Right lobe of liver (tissue), 6 donors: Measurements from ENCODE around the gene PTPRN2. TPM values are rescaled to one million over a fixed set of nuclear protein-coding genes. Genes with fewer than 3 reads are reported as not detected.
A peak's percentile ranks its signal among the peaks of the same experiment; 100 is the strongest.

ENCODE experiments used
- ATAC-seq, 4 donors: fragments of 200-7000 bp; cut with Tn5 transposase; one replicate each; pipeline ENCODE4 v1.9.1; 2020; ENCODE audit warnings: mild to moderate bottlenecking in 4 of 4, moderate library complexity in 4 of 4
- DNase-seq, 3 donors: peaks; one replicate each; pipeline ENCODE4 v3.0.0-alpha.2; 2020
- H3K27ac ChIP-seq, 3 donors: fragments of 200-600 bp; one replicate each; pipeline ENCODE4 v1.8.0; 2022
- H3K27me3 ChIP-seq, 2 donors: fragments of 200-600 bp; one replicate each; pipeline ENCODE4 v1.8.0; 2022
- H3K36me3 ChIP-seq, 4 donors: fragments of 200-600 bp; sonication (generic) in 1 of 4; one replicate each; pipeline versions ENCODE4 v1.5.1 to v1.8.0; 2017 to 2022; ENCODE audit warnings: control low read depth in 1 of 4
- H3K4me1 ChIP-seq, 4 donors: fragments of 200-600 bp; sonication (generic) in 1 of 4; one replicate each; pipeline versions ENCODE4 v1.5.1 to v1.8.0; 2017 to 2022; ENCODE audit warnings: control low read depth in 1 of 4
- H3K4me3 ChIP-seq, 3 donors: fragments of 200-600 bp; one replicate each; pipeline ENCODE4 v1.8.0; 2022
- H3K9me3 ChIP-seq, 4 donors: fragments of 200-600 bp; sonication (generic) in 1 of 4; one replicate each; pipeline versions ENCODE4 v1.5.1 to v1.8.0; 2017 to 2022; ENCODE audit warnings: control low read depth in 1 of 4
- CTCF ChIP-seq, 4 donors: fragments of 200-600 bp in 3 of 4; fragments of 450-650 bp in 1 of 4; IDR thresholded peaks; one replicate each; pipeline versions ENCODE4 v1.5.1 to v1.8.0; 2016 to 2022; ENCODE audit warnings: antibody characterized with exemption in 4 of 4, mild to moderate bottlenecking in 2 of 4
- POLR2A ChIP-seq: fragments of 450-650 bp; IDR thresholded peaks from one replicate; pipeline ENCODE4 v1.6.1; 2017; ENCODE audit warnings: antibody characterized with exemption, mild to moderate bottlenecking
- WGBS: methylation state at CpG from one replicate; pipeline ENCODE4 v1.1.6; 2018; ENCODE audit warnings: low coverage, low lambda C conversion rate; ENCODE audit not compliant: insufficient coverage; ENCODE audit errors: missing lambda C conversion rate; 5-methylcytosine and 5-hydroxymethylcytosine counted together
- intact Hi-C, 2 donors: fragments of 100-400 bp; cut with DNase I; formaldehyde crosslinking; loops; one replicate each; pipeline versions ENCODE4 v1.11.2 to v1.14.1; 2022
- total RNA-seq, 6 experiments: library from RNA; depleted of rRNA in 2 of 6; stranded (reverse); fragments of >200 nt in 2 of 6; fragmentation: NEBNext Ultra II Directional in 3 of 6; extraction: Animal tissue kit (Norgen Biotek cat#: 25700) in 3 of 6; gene quantifications; one replicate each; pipeline versions ENCODE4 v1.1.0 to v1.2.4, GENCODE V29; 2016 to 2023
- donor health status: DM: no; HTN: yes; CAD: no.
- donor health status: DM: no; HTN: no; CAD: no.
- donor health status: DM: no; HTN: no; CAD: no.
- donor health status: DM: no; HTN: yes; CAD: no.
- donor health status: DM: no; HTN: yes; CAD: no.

Gene PTPRN2
- total RNA-seq, 6 experiments from 2014 or later: 0.15 to 0.87 (median 0.67) TPM

DNA sequence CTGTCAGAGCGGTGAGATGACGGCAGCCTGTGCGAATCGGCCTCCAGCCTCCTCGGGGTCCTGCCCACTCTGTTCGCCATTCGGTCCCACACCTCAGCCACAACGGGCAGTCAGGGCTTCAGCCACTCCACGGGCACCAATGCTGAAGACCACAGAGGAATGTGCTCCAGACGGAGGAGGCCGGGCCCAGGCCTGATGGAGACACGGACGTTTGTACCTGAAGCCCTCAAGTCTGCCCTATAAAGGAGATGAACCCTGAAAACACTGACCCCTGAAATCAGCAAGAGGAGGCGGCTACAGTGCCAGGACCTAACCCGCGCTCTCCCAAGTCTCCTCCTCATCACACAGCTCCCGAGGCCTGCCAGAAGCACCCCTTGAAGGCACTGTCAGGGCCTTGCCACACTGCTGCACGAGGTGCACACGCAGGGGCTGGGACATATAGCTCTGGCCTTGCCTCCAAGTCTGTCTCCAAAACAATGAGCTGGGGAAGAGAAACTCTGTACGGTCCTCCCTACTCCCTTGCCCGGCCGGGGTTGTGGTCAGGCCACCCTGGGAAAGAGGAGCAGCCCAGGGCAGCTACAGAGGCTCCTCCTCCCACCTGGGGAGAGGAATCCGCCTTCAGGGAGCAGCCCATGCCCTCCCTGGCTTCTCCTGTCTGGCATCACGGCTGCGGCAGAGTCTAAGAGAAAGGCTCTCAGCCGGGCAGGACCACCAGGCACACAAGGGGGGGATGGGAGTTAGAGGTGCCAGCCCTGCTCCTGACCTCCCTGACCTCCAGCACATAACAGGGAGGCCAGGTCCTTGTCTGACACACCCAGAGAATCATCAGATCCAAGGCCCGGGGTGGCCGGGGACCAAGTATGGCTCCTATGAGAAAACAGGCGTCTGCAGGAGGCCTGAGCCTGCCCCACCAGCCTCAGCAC is 310.1 kb downstream of the PTPRN2 start:
- H3K27me3 ChIP-seq: no peaks in the 10 kb centered on the region
- DNase-seq (peak in 1 of 3 donors; percentile 31), ATAC-seq (no peak)
- no peak for TF ChIP-seq POLR2A
- TF ChIP-seq CTCF (IDR thresholded peaks at IDR 0.05): no peak
- WGBS: 63% methylated on average over 11 of the region's 29 CpGs
- H3K4me1 ChIP-seq: no peaks in the 10 kb centered on the region
- no peak overlapping the region for H3K4me3 ChIP-seq
- H3K9me3 ChIP-seq: no peaks in the 10 kb centered on the region
- intact Hi-C loops: no loop called here
- no peak overlapping the region for H3K27ac ChIP-seq
- no peaks in the 10 kb centered on the region for H3K36me3 ChIP-seq

GRCh38 chr7:158276414-158277218 is 311.0 kb downstream of the PTPRN2 start:
- no peaks in the 10 kb centered on the region for H3K27me3 ChIP-seq
- peak in 1 of 3 donors; percentile 35 for DNase-seq
- no peaks in the 10 kb centered on the region for H3K36me3 ChIP-seq
- TF ChIP-seq CTCF (IDR thresholded peaks at IDR 0.05) (no peak), POLR2A (no peak)
- H3K9me3 ChIP-seq: no peaks in the 10 kb centered on the region
- no peak overlapping the region for H3K4me3 ChIP-seq
- WGBS: 68% methylated on average over 13 of the region's 34 CpGs
- no peaks in the 10 kb centered on the region for H3K4me1 ChIP-seq
- intact Hi-C loops: no loop called here
- H3K27ac ChIP-seq: no peak overlapping the region
- no peak for ATAC-seq

GRCh38 chr7:158275711-158276413 is 311.8 kb downstream of the PTPRN2 start:
- Histone ChIP-seq H3K4me1 (no peaks in the 10 kb centered on the region), H3K9me3 (no peaks in the 10 kb centered on the region), H3K27ac (no peak overlapping the region), H3K36me3 (no peaks in the 10 kb centered on the region), H3K4me3 (no peak overlapping the region), H3K27me3 (no peaks in the 10 kb centered on the region)
- ATAC-seq: no peak
- DNase-seq: peak in 1 of 3 donors; percentile 35
- TF ChIP-seq POLR2A (no peak), CTCF (IDR thresholded peaks at IDR 0.05) (no peak)
- intact Hi-C loops: no loop called here
- WGBS: 91% methylated on average over 8 of the region's 22 CpGs

GRCh38 chr7:158274996-158275395 is 312.6 kb downstream of the PTPRN2 start:
- intact Hi-C loops: no loop called here
- Histone ChIP-seq H3K9me3 (no peaks in the 10 kb centered on the region), H3K27ac (no peak overlapping the region), H3K4me1 (no peaks in the 10 kb centered on the region), H3K4me3 (no peak overlapping the region), H3K27me3 (no peaks in the 10 kb centered on the region), H3K36me3 (no peaks in the 10 kb centered on the region)
- DNase-seq (peak in 1 of 3 donors; percentile 29), ATAC-seq (peak in 1 of 4 donors; percentile 19)
- WGBS: no CpG with 5 or more reads among the region's 12 CpGs
- TF ChIP-seq CTCF (IDR thresholded peaks at IDR 0.05): no peak
- no peak for TF ChIP-seq POLR2A
